ENCODE measurements around the gene SLC28A1. TPM values are rescaled to one million over a fixed set of nuclear protein-coding genes. Genes with fewer than 3 reads are reported as not detected.

Gene SLC28A1
- polyA plus RNA-seq, 1 donor (not counting 4 experiments of a cell fraction or from before 2014, with no cell fraction given), result not detected

- DNase-seq (ENCODE audit: low read depth, low spot score), result no peak
- no peak overlapping the region for H3K4me2 ChIP-seq (ENCODE audit: control insufficient read depth, extremely low read depth, insufficient read depth, low read depth, low read length)
- no peaks in the 10 kb centered on the region for H3K9me3 ChIP-seq (ENCODE audit: control insufficient read depth, low read depth, low read length)
- no peak overlapping the region for H2AFZ ChIP-seq (ENCODE audit: control insufficient read depth, low read length)
- FAIRE-seq, result no peak
- H4K20me1 ChIP-seq (ENCODE audit: control insufficient read depth, extremely low read depth, insufficient read depth, low read length), result no peaks in the 10 kb centered on the region
- H3K36me3 ChIP-seq (ENCODE audit: control insufficient read depth in 2 of 2, extremely low read depth in 1 of 2, insufficient read depth in 2 of 2, low read length in 2 of 2), result no peaks in the 10 kb centered on the region
- dilution Hi-C loops (cut with MboI; ENCODE audit: extremely low pct_ligation_motif_present, low sequenced_read_pairs), result no loop called here
- no peaks in the 10 kb centered on the region for H3K27me3 ChIP-seq (ENCODE audit: control insufficient read depth, extremely low read depth, insufficient read depth, low read length)
- TF ChIP-seq CTCF (optimal IDR thresholded peaks at IDR 0.05 in 1 of 3, IDR thresholded peaks at IDR 0.05 in 1 of 3, conservative IDR thresholded peaks at IDR 0.05 in 1 of 3; ENCODE audit: extremely low read depth in 1 of 3, insufficient read depth in 2 of 3, low read length in 3 of 3) (no peak), EZH2 (IDR thresholded peaks at IDR 0.05; ENCODE audit: low read length) (no peak)
- H3K9ac ChIP-seq (ENCODE audit: control insufficient read depth, extremely low read depth, insufficient read depth, low read length), result no peak overlapping the region
- no peak overlapping the region for H3K27ac ChIP-seq (ENCODE audit: control insufficient read depth, insufficient read depth, low read length)
- peaks cover 19% of the 10 kb centered on the region for H3K4me1 ChIP-seq (ENCODE audit: control insufficient read depth, extremely low read depth, insufficient read depth, low read length)
- no peak overlapping the region for H3K4me3 ChIP-seq (ENCODE audit: control insufficient read depth in 2 of 3, extremely low read depth in 1 of 3, insufficient read depth in 2 of 3, low read depth in 1 of 3, low read length in 3 of 3)
- no peaks in the 10 kb centered on the region for H3K79me2 ChIP-seq (ENCODE audit: control insufficient read depth, insufficient read depth, low read length)
- H3K9me1 ChIP-seq (ENCODE audit: control insufficient read depth, extremely low read depth, insufficient read depth, low read length), result no peaks in the 10 kb centered on the region
These were observed 28.7 kb upstream of the SLC28A1 start for GRCh38 chr15:84855765-84856164.

GRCh38 chr15:84856731-84857417 is 27.6 kb upstream of the SLC28A1 start:
- Histone ChIP-seq H3K9ac (ENCODE audit: control insufficient read depth, extremely low read depth, insufficient read depth, low read length) (no peak overlapping the region), H3K9me1 (ENCODE audit: control insufficient read depth, extremely low read depth, insufficient read depth, low read length) (no peaks in the 10 kb centered on the region), H3K79me2 (ENCODE audit: control insufficient read depth, insufficient read depth, low read length) (no peaks in the 10 kb centered on the region), H3K27ac (ENCODE audit: control insufficient read depth, insufficient read depth, low read length) (no peak overlapping the region), H3K4me1 (ENCODE audit: control insufficient read depth, extremely low read depth, insufficient read depth, low read length) (peaks cover 19% of the 10 kb centered on the region), H2AFZ (ENCODE audit: control insufficient read depth, low read length) (no peak overlapping the region), H3K4me3 (ENCODE audit: control insufficient read depth in 2 of 3, extremely low read depth in 1 of 3, insufficient read depth in 2 of 3, low read depth in 1 of 3, low read length in 3 of 3) (no peak overlapping the region), H3K9me3 (ENCODE audit: control insufficient read depth, low read depth, low read length) (no peaks in the 10 kb centered on the region), H3K36me3 (ENCODE audit: control insufficient read depth in 2 of 2, extremely low read depth in 1 of 2, insufficient read depth in 2 of 2, low read length in 2 of 2) (no peaks in the 10 kb centered on the region), H3K4me2 (ENCODE audit: control insufficient read depth, extremely low read depth, insufficient read depth, low read depth, low read length) (no peak overlapping the region), H3K27me3 (ENCODE audit: control insufficient read depth, extremely low read depth, insufficient read depth, low read length) (no peaks in the 10 kb centered on the region), H4K20me1 (ENCODE audit: control insufficient read depth, extremely low read depth, insufficient read depth, low read length) (no peaks in the 10 kb centered on the region)
- TF ChIP-seq EZH2 (IDR thresholded peaks at IDR 0.05; ENCODE audit: low read length), result no peak
- no peak for TF ChIP-seq CTCF (optimal IDR thresholded peaks at IDR 0.05 in 1 of 3, IDR thresholded peaks at IDR 0.05 in 1 of 3, conservative IDR thresholded peaks at IDR 0.05 in 1 of 3; ENCODE audit: extremely low read depth in 1 of 3, insufficient read depth in 2 of 3, low read length in 3 of 3)
- no peak for FAIRE-seq
- DNase-seq (ENCODE audit: low read depth, low spot score), result no peak
- dilution Hi-C loops (cut with MboI; ENCODE audit: extremely low pct_ligation_motif_present, low sequenced_read_pairs), result no loop called here

Measured in keratinocyte (primary cell).